ENCODE measurements around the gene RBMS2. TPM values are rescaled to one million over a fixed set of nuclear protein-coding genes. Genes with fewer than 3 reads are reported as not detected.

Gene RBMS2
- total RNA-seq, 3 donors from 2014 or later (not counting 1 experiment from before 2014, with no cell fraction given) = 10.8 to 16.5 (median 15.6) TPM

- intact Hi-C loops (cut with micrococcal nuclease) = no loop called here
Measured at GRCh38 chr12:56565510-56566101, 44.0 kb downstream of the RBMS2 start.

GRCh38 chr12:56568146-56568545 is 46.5 kb downstream of the RBMS2 start:
- no peaks in the 10 kb centered on the region for H3K9me3 ChIP-seq (ENCODE audit: control insufficient read depth, insufficient read depth, low read length)
- H3K4me3 Mint-ChIP-seq = no peak overlapping the region
- no peaks in the 10 kb centered on the region for H3K9me3 Mint-ChIP-seq
- no peak overlapping the region for H3K4me3 ChIP-seq (ENCODE audit: low read length)
- peaks cover 13 to 14% of the 10 kb centered on the region in 2 donors for H3K4me1 Mint-ChIP-seq
- H3K27me3 ChIP-seq (ENCODE audit: control insufficient read depth, insufficient read depth, low read length) = no peaks in the 10 kb centered on the region
- intact Hi-C loops (cut with micrococcal nuclease) = no loop called here
- H3K27ac Mint-ChIP-seq = no peak overlapping the region
- no peak overlapping the region for H3K27ac ChIP-seq (ENCODE audit: low read length)
- DNase-seq = no peak
- TF ChIP-seq CTCF (IDR thresholded peaks at IDR 0.05) = no peak
- peaks cover 7% of the 10 kb centered on the region for H3K4me1 ChIP-seq (ENCODE audit: control insufficient read depth, insufficient read depth, low read length)
- H3K27me3 Mint-ChIP-seq (ENCODE audit: low read depth in 2 of 2) = no peaks in the 10 kb centered on the region
- no peak for ATAC-seq
- WGBS (ENCODE audit: insufficient coverage) = no CpG with 5 or more reads among the region's 1 CpG
- H3K36me3 ChIP-seq (ENCODE audit: control insufficient read depth, insufficient read depth, low read length) = peaks cover 1% of the 10 kb centered on the region
- H3K36me3 Mint-ChIP-seq = no peaks in the 10 kb centered on the region

More at GRCh38 chr12:56565510-56566101, 44.0 kb downstream of the RBMS2 start:
- no peaks in the 10 kb centered on the region for H3K27me3 Mint-ChIP-seq (ENCODE audit: low read depth in 2 of 2)
- peaks cover 13 to 14% of the 10 kb centered on the region in 2 donors for H3K4me1 Mint-ChIP-seq
- peak in 1 of 2 donors; percentile 39 for DNase-seq
- H3K27ac ChIP-seq (ENCODE audit: low read length) = no peak overlapping the region
- peak overlapping the region; percentile 9 to 70 for H3K27ac Mint-ChIP-seq
- H3K4me1 ChIP-seq (ENCODE audit: control insufficient read depth, insufficient read depth, low read length) = peaks cover 7% of the 10 kb centered on the region
- TF ChIP-seq CTCF (IDR thresholded peaks at IDR 0.05) = no peak
- WGBS (ENCODE audit: insufficient coverage) = 13% methylated on average over 6 of the region's 6 CpGs
- peaks cover 2% of the 10 kb centered on the region for H3K36me3 ChIP-seq (ENCODE audit: control insufficient read depth, insufficient read depth, low read length)
- no peaks in the 10 kb centered on the region for H3K9me3 Mint-ChIP-seq
- H3K4me3 ChIP-seq (ENCODE audit: low read length) = no peak overlapping the region
- no peaks in the 10 kb centered on the region for H3K9me3 ChIP-seq (ENCODE audit: control insufficient read depth, insufficient read depth, low read length)
- peak overlapping the region; percentile 17 for H3K4me3 Mint-ChIP-seq
- no peaks in the 10 kb centered on the region for H3K36me3 Mint-ChIP-seq
- no peaks in the 10 kb centered on the region for H3K27me3 ChIP-seq (ENCODE audit: control insufficient read depth, insufficient read depth, low read length)
- peak; percentile 35 to 74 (median 57) for ATAC-seq

GRCh38 chr12:56571121-56571520 is 49.5 kb downstream of the RBMS2 start:
- DNase-seq = no peak
- H3K4me3 ChIP-seq (ENCODE audit: low read length) = no peak overlapping the region
- H3K36me3 ChIP-seq (ENCODE audit: control insufficient read depth, insufficient read depth, low read length) = no peaks in the 10 kb centered on the region
- no peak overlapping the region for H3K27ac Mint-ChIP-seq
- no peak overlapping the region for H3K27ac ChIP-seq (ENCODE audit: low read length)
- intact Hi-C loops (cut with micrococcal nuclease) = no loop called here
- no peak for ATAC-seq
- H3K27me3 ChIP-seq (ENCODE audit: control insufficient read depth, insufficient read depth, low read length) = no peaks in the 10 kb centered on the region
- H3K4me1 Mint-ChIP-seq = peaks cover 3% of the 10 kb centered on the region in 2 donors
- H3K9me3 ChIP-seq (ENCODE audit: control insufficient read depth, insufficient read depth, low read length) = no peaks in the 10 kb centered on the region
- 94% methylated on average over 4 of the region's 4 CpGs for WGBS (ENCODE audit: insufficient coverage)
- H3K27me3 Mint-ChIP-seq (ENCODE audit: low read depth in 2 of 2) = no peaks in the 10 kb centered on the region
- H3K9me3 Mint-ChIP-seq = no peaks in the 10 kb centered on the region
- no peaks in the 10 kb centered on the region for H3K36me3 Mint-ChIP-seq
- H3K4me1 ChIP-seq (ENCODE audit: control insufficient read depth, insufficient read depth, low read length) = no peaks in the 10 kb centered on the region
- TF ChIP-seq CTCF (IDR thresholded peaks at IDR 0.05) = no peak
- H3K4me3 Mint-ChIP-seq = no peak overlapping the region

- Histone ChIP-seq H3K27me3 (ENCODE audit: control insufficient read depth, insufficient read depth, low read length) (no peaks in the 10 kb centered on the region), H3K9me3 (ENCODE audit: control insufficient read depth, insufficient read depth, low read length) (no peaks in the 10 kb centered on the region), H3K4me1 (ENCODE audit: control insufficient read depth, insufficient read depth, low read length) (no peaks in the 10 kb centered on the region), H3K27ac (ENCODE audit: low read length) (no peak overlapping the region), H3K4me3 (ENCODE audit: low read length) (no peak overlapping the region), H3K36me3 (ENCODE audit: control insufficient read depth, insufficient read depth, low read length) (no peaks in the 10 kb centered on the region)
- Mint-ChIP-seq H3K4me3 (no peak overlapping the region), H3K27ac (no peak overlapping the region), H3K27me3 (ENCODE audit: low read depth in 2 of 2) (no peaks in the 10 kb centered on the region), H3K4me1 (no peaks in the 10 kb centered on the region), H3K36me3 (no peaks in the 10 kb centered on the region), H3K9me3 (no peaks in the 10 kb centered on the region)
- no peak for TF ChIP-seq CTCF (IDR thresholded peaks at IDR 0.05)
- ATAC-seq (no peak), DNase-seq (no peak)
- intact Hi-C loops (cut with micrococcal nuclease) = no loop called here
- WGBS (ENCODE audit: insufficient coverage) = no CpG with 5 or more reads among the region's 1 CpG
Measured at GRCh38 chr12:56572288-56572687, 50.7 kb downstream of the RBMS2 start.

Measured in natural killer cell (primary cell).